HCT116 (cell line): Measurements from ENCODE around the gene ZFP69B. TPM values are rescaled to one million over a fixed set of nuclear protein-coding genes. Genes with fewer than 3 reads are reported as not detected.

Source experiments
- ATAC-seq: fragments of 200-7000 bp; cut with Tn5 transposase; 2 replicates; pipeline ENCODE4 v1.9.1; 2020; ENCODE audit warnings: mild to moderate bottlenecking, moderate library complexity
- BruUV-seq: library from RNA; stranded (reverse); fragments of 400-500 nt; replicated peaks from 2 replicates; lab custom pipeline; 2021; lab: Mats Ljungman, UMichigan
- CTCF ChIA-PET: fragments of 300-600 bp; sonication (Branson Sonifier 250); formaldehyde crosslinking; loops from one replicate; lab custom pipeline; 2021; ENCODE audit warnings: antibody characterized with exemption; lab: Charles Lee
- POLR2A ChIA-PET: fragments of 300-600, 350-600 bp; sonication (Branson Sonifier 250); formaldehyde crosslinking; loops from one replicate; lab custom pipeline; 2021; ENCODE audit warnings: antibody characterized with exemption; lab: Charles Lee
- RAD21 ChIA-PET, 2 experiments: fragments of 300-600 bp; sonication (Branson Sonifier 250); formaldehyde crosslinking; loops; one replicate each; lab custom pipeline; 2023; ENCODE audit warnings: low total read pairs in 2 of 2; ENCODE audit not compliant: uncharacterized antibody in 2 of 2, unreplicated experiment in 2 of 2, low non-redundant PET in 1 of 2; lab: Charles Lee
- DNase-seq: peaks from one replicate; pipeline ENCODE4 v3.0.0-alpha.2; 2010; ENCODE audit warnings: low read depth, low spot score
- H2AFZ ChIP-seq: fragments of 200-600 bp; shearing (Covaris generic), sonication (generic); 2 replicates; pipeline ENCODE4 v1.6.1; 2017; ENCODE audit warnings: low read depth, mixed run types, mixed read lengths, antibody characterized with exemption, low read length; ENCODE audit not compliant: poor library complexity, severe bottlenecking
- H3K27ac ChIP-seq: 2 replicates; pipeline ENCODE4 v1.5.1; 2012; ENCODE audit warnings: low read depth, low read length
- H3K27me3 ChIP-seq: fragments of 200-600 bp; sonication (generic); 2 replicates; pipeline ENCODE4 v1.6.1; 2016; ENCODE audit warnings: mixed run types, low read length, mixed read lengths; ENCODE audit not compliant: insufficient read depth
- H3K36me3 ChIP-seq, 2 experiments: fragments of 200-500 bp in 1 of 2; fragments of 200-600 bp in 1 of 2; sonication (Bioruptor generic) in 1 of 2; sonication (generic) in 1 of 2; 2 replicates each; pipeline versions ENCODE4 v1.5.1 to v1.6.1; 2014 to 2016; ENCODE audit warnings: low read length in 2 of 2, inconsistent platforms in 1 of 2, mixed read lengths in 1 of 2, mixed run types in 1 of 2; ENCODE audit not compliant: insufficient read depth in 2 of 2, control insufficient read depth in 1 of 2
- H3K4me1 ChIP-seq, 2 experiments: fragments of 200-600 bp in 1 of 2; sonication (generic) in 1 of 2; 2 replicates each; pipeline versions ENCODE4 v1.5.1 to v1.6.1; 2012 to 2017; ENCODE audit warnings: low read length in 2 of 2, inconsistent platforms in 1 of 2, mild to moderate bottlenecking in 1 of 2, mixed read lengths in 1 of 2, mixed run types in 1 of 2, moderate library complexity in 1 of 2; ENCODE audit not compliant: insufficient read depth in 2 of 2, control insufficient read depth in 1 of 2
- H3K4me2 ChIP-seq: fragments of 200-600 bp; sonication (generic); 2 replicates; pipeline ENCODE4 v1.6.1; 2017; ENCODE audit warnings: mixed run types, low read length, mixed read lengths
- H3K4me3 ChIP-seq, 2 experiments: fragments of 200-600 bp in 1 of 2; sonication (generic) in 1 of 2; replicated peaks in 1 of 2; 2 replicates each; pipeline ENCODE4 v1.5.1; 2011 to 2016; ENCODE audit warnings: low read length in 2 of 2, control low read depth in 1 of 2, low read depth in 1 of 2, mild to moderate bottlenecking in 1 of 2, mixed read lengths in 1 of 2, mixed run types in 1 of 2
- H3K79me2 ChIP-seq: fragments of 200-600 bp; sonication (generic); 2 replicates; pipeline ENCODE4 v1.6.1; 2017; ENCODE audit warnings: mild to moderate bottlenecking, mixed run types, low read length, moderate library complexity, mixed read lengths; ENCODE audit not compliant: insufficient read depth
- H3K9ac ChIP-seq: fragments of 200-600 bp; sonication (generic); 2 replicates; pipeline ENCODE4 v1.6.1; 2016; ENCODE audit warnings: low read length, mixed read lengths
- H3K9me2 ChIP-seq: fragments of 200-600 bp; sonication (generic), shearing (Covaris generic); 2 replicates; pipeline ENCODE4 v1.6.1; 2017; ENCODE audit warnings: mixed run types, mild to moderate bottlenecking, moderate library complexity; ENCODE audit not compliant: insufficient read depth
- H3K9me3 ChIP-seq, 2 experiments: fragments of 200-500 bp in 1 of 2; fragments of 200-600 bp in 1 of 2; sonication (Bioruptor generic) in 1 of 2; sonication (generic) in 1 of 2; 2 replicates each; pipeline ENCODE4 v1.6.1; 2014 to 2017; ENCODE audit warnings: low read length in 2 of 2, mixed read lengths in 2 of 2, inconsistent platforms in 1 of 2, low read depth in 1 of 2, mild to moderate bottlenecking in 1 of 2, mixed run types in 1 of 2, moderate library complexity in 1 of 2; ENCODE audit not compliant: control insufficient read depth in 1 of 2, insufficient read depth in 1 of 2
- H4K20me1 ChIP-seq: fragments of 200-600 bp; sonication (generic), shearing (Covaris generic); 2 replicates; pipeline ENCODE4 v1.6.1; 2017; ENCODE audit warnings: mixed run types, mild to moderate bottlenecking, moderate library complexity; ENCODE audit not compliant: insufficient read depth
- CBX3 ChIP-seq: IDR thresholded peaks from 2 replicates; pipeline ENCODE4 v1.6.1; 2012; ENCODE audit warnings: low read depth
- CTCF ChIP-seq, 3 experiments: fragments of 200-600 bp in 1 of 3; sonication (generic) in 1 of 3; IDR thresholded peaks in 2 of 3; conservative IDR thresholded peaks in 1 of 3; 2 replicates each; pipeline ENCODE4 v1.5.1; 2012 to 2017; ENCODE audit warnings: low read depth in 2 of 3, low read length in 2 of 3, antibody characterized with exemption in 1 of 3, borderline replicate concordance in 1 of 3, control low read depth in 1 of 3, mild to moderate bottlenecking in 1 of 3, mixed read lengths in 1 of 3, mixed run types in 1 of 3, moderate library complexity in 1 of 3; ENCODE audit not compliant: insufficient read depth in 1 of 3
- EGR1 ChIP-seq: IDR thresholded peaks from 2 replicates; pipeline ENCODE4 v1.6.1; 2012; ENCODE audit warnings: low read depth
- ELF1 ChIP-seq: IDR thresholded peaks from 2 replicates; pipeline ENCODE4 v1.6.1; 2012; ENCODE audit warnings: low read depth, borderline replicate concordance
- FOSL1 ChIP-seq: IDR thresholded peaks from 2 replicates; pipeline ENCODE4 v1.6.1; 2012; ENCODE audit warnings: low read depth
- JUND ChIP-seq: IDR thresholded peaks from 2 replicates; pipeline ENCODE4 v1.6.1; 2012
- POLR2A ChIP-seq: IDR thresholded peaks from 2 replicates; pipeline ENCODE4 v1.7.0; 2011; ENCODE audit warnings: borderline replicate concordance; ENCODE audit not compliant: insufficient read depth, insufficient read length; ENCODE audit errors: extremely low read depth
- POLR2AphosphoS5 ChIP-seq: IDR thresholded peaks from 2 replicates; pipeline ENCODE4 v1.6.1; 2011; ENCODE audit warnings: mild to moderate bottlenecking, low read depth, low read length, moderate library complexity
- RAD21 ChIP-seq: IDR thresholded peaks from 2 replicates; pipeline ENCODE4 v1.6.1; 2012; ENCODE audit warnings: low read depth, mild to moderate bottlenecking
- SIN3A ChIP-seq: IDR thresholded peaks from 2 replicates; pipeline ENCODE4 v1.6.1; 2012; ENCODE audit warnings: low read depth
- SP1 ChIP-seq: IDR thresholded peaks from 2 replicates; pipeline ENCODE4 v1.6.1; 2012; ENCODE audit warnings: low read depth
- SRF ChIP-seq: IDR thresholded peaks from 2 replicates; pipeline ENCODE4 v1.6.1; 2012; ENCODE audit warnings: low read depth
- TCF7L2 ChIP-seq: IDR thresholded peaks from 2 replicates; pipeline ENCODE4 v1.7.0; 2011; ENCODE audit warnings: borderline replicate concordance, inconsistent platforms; ENCODE audit not compliant: insufficient read depth, insufficient read length; ENCODE audit errors: extremely low read depth
- ZFX ChIP-seq: fragments of 450-650 bp; IDR thresholded peaks from 2 replicates; pipeline ENCODE4 v1.6.1; 2017
- intact Hi-C: fragments of 100-400 bp; cut with micrococcal nuclease; formaldehyde crosslinking; loops from 2 replicates; pipeline ENCODE4 v1.10.0; 2022
- total RNA-seq: library from RNA; stranded (reverse); gene quantifications from one replicate; pipeline ENCODE4 v1.2.1, GENCODE V29; 2021; ENCODE audit not compliant: unreplicated experiment
- TF ChIP-seq, protein P1 (sequence below): IDR thresholded peaks from 2 replicates; pipeline ENCODE4 v1.6.1; 2011; ENCODE audit warnings: mild to moderate bottlenecking, low read length, moderate library complexity; ENCODE audit not compliant: insufficient replicate concordance; ENCODE audit errors: extremely low read depth
- TF ChIP-seq, protein P2 (sequence below): IDR thresholded peaks from 2 replicates; pipeline ENCODE4 v1.6.1; 2012

Gene ZFP69B
- total RNA-seq, 1 experiment from 2014 or later, result 0.27 TPM

GRCh38 chr1:40451238-40451585, 936 bp downstream of the ZFP69B start:
- no peak overlapping the region for H3K4me2 ChIP-seq
- TF ChIP-seq CTCF (IDR thresholded peaks at IDR 0.05 in 2 of 3, conservative IDR thresholded peaks at IDR 0.05 in 1 of 3; ENCODE audit: borderline replicate concordance in 1 of 3, insufficient read depth in 1 of 3, low read depth in 2 of 3, low read length in 2 of 3) (no peak), JUND (no peak), FOSL1 (no peak), ZFX (no peak), ELF1 (no peak), CBX3 (no peak), TCF7L2 (no peak), SRF (no peak), POLR2AphosphoS5 (no peak), SIN3A (no peak), SP1 (no peak), EGR1 (no peak), POLR2A (no peak), RAD21 (no peak)
- TF ChIP-seq, protein P1, sequence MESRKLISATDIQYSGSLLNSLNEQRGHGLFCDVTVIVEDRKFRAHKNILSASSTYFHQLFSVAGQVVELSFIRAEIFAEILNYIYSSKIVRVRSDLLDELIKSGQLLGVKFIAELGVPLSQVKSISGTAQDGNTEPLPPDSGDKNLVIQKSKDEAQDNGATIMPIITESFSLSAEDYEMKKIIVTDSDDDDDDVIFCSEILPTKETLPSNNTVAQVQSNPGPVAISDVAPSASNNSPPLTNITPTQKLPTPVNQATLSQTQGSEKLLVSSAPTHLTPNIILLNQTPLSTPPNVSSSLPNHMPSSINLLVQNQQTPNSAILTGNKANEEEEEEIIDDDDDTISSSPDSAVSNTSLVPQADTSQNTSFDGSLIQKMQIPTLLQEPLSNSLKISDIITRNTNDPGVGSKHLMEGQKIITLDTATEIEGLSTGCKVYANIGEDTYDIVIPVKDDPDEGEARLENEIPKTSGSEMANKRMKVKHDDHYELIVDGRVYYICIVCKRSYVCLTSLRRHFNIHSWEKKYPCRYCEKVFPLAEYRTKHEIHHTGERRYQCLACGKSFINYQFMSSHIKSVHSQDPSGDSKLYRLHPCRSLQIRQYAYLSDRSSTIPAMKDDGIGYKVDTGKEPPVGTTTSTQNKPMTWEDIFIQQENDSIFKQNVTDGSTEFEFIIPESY, result no peak
- TF ChIP-seq, protein P2, sequence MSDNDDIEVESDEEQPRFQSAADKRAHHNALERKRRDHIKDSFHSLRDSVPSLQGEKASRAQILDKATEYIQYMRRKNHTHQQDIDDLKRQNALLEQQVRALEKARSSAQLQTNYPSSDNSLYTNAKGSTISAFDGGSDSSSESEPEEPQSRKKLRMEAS, result no peak
- H3K9me3 ChIP-seq, result peaks cover 0 to 7% of the 10 kb centered on the region in 2 experiments; a peak in 2 of 4 replicates
- CTCF ChIA-PET, result no interaction called here
- H3K79me2 ChIP-seq, result no peaks in the 10 kb centered on the region
- H3K9me2 ChIP-seq, result no peaks in the 10 kb centered on the region
- intact Hi-C loops, result no loop called here
- POLR2A ChIA-PET, result no interaction called here
- no peak overlapping the region for H3K4me3 ChIP-seq
- RAD21 ChIA-PET, result no interaction called here
- H4K20me1 ChIP-seq, result no peaks in the 10 kb centered on the region
- no peak for ATAC-seq
- H3K4me1 ChIP-seq, result no peaks in the 10 kb centered on the region
- BruUV-seq, result no TSS peak
- no peak for DNase-seq
- H3K36me3 ChIP-seq, result no peaks in the 10 kb centered on the region
- H3K27me3 ChIP-seq, result no peaks in the 10 kb centered on the region
- no peak overlapping the region for H3K9ac ChIP-seq
- no peak overlapping the region for H3K27ac ChIP-seq
- H2AFZ ChIP-seq, result no peak overlapping the region
